ENCODE measurements around the gene RREB1.

RREB1 gene

GRCh38 chr6:7165002-7165889, 57.5 kb downstream of the RREB1 start:
- no peak for DNase-seq

GRCh38 chr6:7165890-7166267, 58.1 kb downstream of the RREB1 start:
- no peak for DNase-seq

GRCh38 chr6:7166410-7167293, 58.9 kb downstream of the RREB1 start:
- no peak for DNase-seq

GRCh38 chr6:7169296-7169721, 61.5 kb downstream of the RREB1 start:
- DNase-seq = no peak

DNA sequence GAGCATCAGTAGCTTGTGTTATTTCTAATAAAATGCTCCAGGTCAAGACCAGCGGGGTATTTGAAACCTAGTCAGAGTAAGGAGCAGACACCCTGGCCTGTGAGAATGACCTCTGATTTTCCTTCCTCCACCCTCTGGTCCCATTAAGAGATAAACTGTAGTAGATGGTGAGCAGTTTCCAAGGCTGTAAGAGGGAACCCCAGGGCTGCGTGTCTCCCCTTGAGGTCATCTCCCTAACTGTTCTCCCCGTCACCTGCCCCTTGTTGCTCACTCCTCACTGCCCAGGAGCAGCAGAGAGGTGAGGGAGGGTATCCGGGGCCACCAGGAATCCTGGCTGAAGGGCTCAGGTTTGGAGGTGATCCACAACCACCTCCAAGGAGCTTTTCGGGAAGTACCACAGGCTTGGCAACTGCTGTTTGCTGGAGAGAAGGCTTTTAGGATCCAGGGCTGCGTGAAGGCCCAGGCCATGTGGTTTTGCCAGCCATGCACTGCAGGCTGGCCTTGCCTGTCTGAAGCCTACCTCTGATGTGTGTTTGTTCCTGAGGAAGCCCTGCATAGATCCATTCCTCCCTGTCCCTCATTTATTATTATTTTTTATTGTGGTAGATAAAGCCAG, 62.5 kb downstream of the RREB1 start:
- no peak for DNase-seq

DNA sequence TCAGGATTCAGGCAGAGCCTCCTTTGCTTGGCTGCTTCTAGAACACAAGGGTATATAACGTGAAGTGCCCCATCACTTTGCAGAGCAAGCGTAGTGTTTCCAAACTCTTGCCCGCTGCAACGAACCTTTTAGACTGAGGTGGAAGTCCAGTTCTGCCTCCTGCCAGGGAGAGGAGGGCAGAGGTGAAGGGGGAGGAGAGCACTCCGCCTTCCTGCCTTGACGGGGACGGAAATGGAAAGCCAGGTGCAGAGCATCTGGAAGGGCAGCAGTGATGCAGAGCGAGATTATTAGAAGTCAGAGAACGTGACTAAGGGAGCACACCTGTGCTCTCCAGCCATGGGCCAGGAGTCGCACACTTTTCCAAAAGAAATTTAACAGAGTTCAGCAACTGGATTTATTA, 63.4 kb downstream of the RREB1 start:
- DNase-seq = no peak

- no peak for DNase-seq
Measured at GRCh38 chr6:7171733-7172132, 64.0 kb downstream of the RREB1 start.

DNA sequence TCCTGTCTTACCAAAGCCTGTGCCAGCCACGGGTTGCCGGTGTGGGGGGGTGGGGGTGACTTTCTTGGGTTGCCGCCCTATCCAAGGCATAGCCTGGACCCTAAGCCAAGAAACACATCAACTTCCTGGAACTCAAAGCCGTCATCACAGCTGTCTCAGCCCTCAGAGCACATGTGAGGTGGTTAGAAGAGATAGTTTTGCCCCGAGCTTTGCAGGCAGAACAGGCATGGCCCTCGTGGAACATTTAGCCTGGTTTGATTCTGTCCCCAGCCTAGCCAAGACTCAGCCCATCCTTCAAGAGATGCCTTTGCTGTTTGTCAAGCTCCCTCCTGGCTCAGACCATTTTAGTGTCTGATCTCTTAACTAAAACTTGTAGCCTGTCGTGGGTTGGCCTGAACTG, 64.9 kb downstream of the RREB1 start:
- no peak for DNase-seq

- no peak for DNase-seq
Measured at GRCh38 chr6:7173843-7174503, 66.2 kb downstream of the RREB1 start.

GRCh38 chr6:7175462-7175861, 67.7 kb downstream of the RREB1 start:
- no peak for DNase-seq

DNA sequence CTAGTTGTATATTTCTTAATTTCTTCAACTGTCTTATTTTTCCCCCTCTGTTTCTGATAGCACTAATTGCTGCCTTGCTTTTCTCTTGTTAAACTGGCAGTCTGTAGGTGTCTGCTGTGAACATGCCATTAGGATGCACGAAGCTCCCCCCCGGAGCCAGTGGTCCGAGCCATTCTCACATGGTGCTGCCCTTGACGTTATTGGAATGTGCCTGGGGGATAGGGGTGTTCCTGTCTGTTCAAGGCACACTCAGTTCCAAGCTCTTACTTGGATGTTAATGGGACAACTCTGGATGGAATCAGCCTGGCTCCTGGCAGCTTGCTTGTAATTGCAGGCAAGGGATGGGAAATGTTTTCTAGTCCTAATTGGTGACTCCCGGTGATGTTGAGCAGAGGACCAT, 68.4 kb downstream of the RREB1 start:
- no peak for DNase-seq

DNA sequence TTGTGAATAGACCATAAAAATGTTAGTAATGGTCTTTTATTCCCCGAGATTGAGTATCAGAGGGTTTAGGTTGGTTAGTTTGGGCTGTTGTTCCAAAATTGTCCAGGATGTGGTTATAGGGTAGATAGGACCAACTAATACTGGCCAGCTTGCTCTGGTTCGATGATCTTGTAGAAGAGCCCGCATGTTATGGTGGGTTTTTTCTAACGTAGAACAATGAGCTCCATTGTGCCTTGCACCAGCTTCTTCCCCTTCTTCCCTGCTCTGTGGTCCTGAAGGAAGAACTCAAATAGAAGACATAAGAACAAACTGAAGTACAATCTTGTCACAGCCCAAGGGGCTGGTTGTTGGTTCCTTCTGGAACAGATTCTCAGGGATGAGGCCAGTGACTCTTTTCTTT, 70.5 kb downstream of the RREB1 start:
- DNase-seq = no peak

GRCh38 chr6:7180751-7181150, 73.0 kb downstream of the RREB1 start:
- DNase-seq = no peak

- no peak for DNase-seq
Measured at GRCh38 chr6:7183707-7184106, 75.9 kb downstream of the RREB1 start.

GRCh38 chr6:7184502-7184901, 76.7 kb downstream of the RREB1 start:
- DNase-seq = no peak

DNA sequence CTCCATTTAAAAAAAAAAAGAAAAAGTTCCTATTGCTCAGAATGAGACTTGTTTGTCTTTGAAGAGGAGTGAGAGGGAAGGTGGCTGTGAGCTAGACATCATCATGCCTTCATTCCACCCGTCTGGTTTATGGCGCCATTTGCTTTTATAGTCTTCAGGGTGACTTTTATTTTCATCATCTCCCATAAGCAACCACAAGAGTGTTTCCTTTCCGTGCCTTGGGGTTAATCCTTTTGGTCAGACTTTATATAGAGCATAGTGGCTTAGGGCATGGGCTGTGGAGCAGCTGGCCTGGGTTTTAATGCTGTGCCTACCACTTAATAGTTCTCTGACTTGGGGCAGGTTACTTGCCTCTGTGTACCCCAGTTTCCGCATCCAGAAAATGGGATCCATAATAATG, 77.8 kb downstream of the RREB1 start:
- no peak for DNase-seq

- DNase-seq = no peak
Measured at GRCh38 chr6:7188492-7188891, 80.7 kb downstream of the RREB1 start.

DNA sequence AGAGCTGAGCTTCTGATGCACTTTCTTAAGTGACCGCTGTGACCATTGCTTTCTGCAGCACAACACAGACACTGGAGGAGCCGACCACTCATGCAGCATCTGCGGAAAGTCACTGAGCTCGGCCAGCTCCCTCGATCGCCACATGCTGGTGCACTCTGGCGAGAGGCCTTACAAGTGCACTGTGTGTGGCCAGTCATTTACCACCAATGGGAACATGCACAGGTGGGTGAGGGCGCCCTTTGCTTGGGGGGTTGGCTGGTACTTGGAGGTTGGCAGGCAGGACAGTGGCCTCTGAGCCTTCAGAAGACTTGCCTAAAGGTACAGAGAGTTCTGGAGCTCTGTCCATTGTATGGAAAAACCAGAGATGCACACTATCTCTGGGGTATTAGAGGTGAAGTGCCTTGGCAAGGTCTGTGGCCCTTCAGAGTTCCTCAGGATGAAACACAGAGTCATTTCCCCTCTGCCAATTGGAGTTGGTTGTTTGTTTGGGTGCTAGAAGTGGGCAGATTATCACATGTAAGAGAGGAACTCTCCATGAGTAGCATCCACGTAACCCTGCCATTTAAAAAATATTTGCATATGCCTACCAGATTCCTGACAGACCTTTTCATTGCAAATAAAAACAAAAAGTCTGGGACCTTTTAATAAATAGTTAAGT, 81.5 kb downstream of the RREB1 start:
- no peak for DNase-seq

DNA sequence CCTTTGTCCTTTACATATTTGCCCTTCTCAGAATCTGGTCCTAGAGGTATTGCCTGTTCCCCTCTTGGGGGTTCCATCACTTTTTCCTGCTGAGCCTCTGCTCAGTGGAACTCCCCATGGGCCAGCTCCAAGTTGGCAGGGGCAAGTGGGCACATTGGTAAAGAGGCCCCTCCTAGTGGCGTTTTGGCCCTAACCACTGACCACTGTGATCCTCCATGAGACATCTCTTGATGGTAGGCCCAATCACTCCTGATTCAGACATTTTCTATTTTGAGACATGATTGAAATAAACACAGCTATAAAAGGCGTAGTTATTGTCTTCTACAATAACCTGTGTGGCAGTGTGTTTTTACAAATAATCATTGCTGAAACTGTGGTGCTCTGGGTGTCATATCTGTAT, 83.0 kb downstream of the RREB1 start:
- no peak for DNase-seq

- DNase-seq = no peak
Measured at GRCh38 chr6:7193122-7193521, 85.4 kb downstream of the RREB1 start.

DNA sequence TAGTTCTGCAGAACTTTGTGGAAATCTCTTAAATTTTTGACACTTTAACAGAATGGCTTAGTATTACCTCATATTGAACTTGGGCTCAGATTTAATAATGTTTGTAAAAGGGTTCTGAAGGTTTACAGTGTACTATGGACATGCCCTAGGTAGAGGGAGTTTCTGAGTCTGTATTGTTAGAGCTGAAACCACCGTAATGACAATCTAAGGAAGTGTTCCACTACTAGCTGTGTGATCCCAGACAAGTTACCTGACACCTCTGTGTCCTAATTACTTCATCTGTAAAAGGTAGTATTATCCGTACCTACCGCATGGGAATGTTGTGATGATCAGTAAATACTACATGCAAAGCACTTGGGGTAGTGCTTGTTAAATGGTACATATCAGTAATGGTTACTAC, 86.9 kb downstream of the RREB1 start:
- DNase-seq = no peak

DNA sequence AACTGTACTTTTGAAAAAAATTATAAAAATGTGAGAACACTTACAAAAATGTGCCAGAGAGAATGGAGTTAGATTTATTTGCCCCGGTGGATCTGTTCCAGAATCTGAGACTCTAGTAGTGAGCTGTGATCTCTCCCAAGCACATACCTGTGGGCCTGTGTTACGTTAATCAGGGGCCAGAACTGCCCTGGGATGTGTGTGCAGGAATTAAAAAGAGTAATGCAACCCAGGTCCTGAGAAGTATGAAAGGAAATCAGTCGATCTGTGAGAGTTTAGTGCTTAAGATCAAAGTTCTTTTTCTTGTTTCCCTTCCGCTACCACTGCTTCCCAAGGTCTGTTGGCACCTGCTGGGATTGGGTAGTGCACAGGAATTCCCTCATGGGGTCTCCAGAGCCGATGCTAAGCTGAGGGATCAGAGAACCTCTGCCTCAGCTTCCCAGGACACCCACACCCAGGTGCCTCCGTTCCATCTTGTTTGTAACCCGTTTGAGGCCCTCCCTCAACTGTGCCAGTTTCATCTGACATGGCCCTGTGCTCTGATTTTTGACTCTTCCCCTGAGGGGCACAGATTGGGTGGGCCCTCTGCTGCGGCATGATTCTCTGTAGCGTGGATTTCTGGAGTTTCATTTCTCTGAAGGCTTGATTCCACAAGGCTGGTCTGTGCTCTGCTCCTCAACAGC, 87.7 kb downstream of the RREB1 start:
- no peak for DNase-seq
